ENCODE measurements around the gene SLC31A2.

Gene SLC31A2

DNA sequence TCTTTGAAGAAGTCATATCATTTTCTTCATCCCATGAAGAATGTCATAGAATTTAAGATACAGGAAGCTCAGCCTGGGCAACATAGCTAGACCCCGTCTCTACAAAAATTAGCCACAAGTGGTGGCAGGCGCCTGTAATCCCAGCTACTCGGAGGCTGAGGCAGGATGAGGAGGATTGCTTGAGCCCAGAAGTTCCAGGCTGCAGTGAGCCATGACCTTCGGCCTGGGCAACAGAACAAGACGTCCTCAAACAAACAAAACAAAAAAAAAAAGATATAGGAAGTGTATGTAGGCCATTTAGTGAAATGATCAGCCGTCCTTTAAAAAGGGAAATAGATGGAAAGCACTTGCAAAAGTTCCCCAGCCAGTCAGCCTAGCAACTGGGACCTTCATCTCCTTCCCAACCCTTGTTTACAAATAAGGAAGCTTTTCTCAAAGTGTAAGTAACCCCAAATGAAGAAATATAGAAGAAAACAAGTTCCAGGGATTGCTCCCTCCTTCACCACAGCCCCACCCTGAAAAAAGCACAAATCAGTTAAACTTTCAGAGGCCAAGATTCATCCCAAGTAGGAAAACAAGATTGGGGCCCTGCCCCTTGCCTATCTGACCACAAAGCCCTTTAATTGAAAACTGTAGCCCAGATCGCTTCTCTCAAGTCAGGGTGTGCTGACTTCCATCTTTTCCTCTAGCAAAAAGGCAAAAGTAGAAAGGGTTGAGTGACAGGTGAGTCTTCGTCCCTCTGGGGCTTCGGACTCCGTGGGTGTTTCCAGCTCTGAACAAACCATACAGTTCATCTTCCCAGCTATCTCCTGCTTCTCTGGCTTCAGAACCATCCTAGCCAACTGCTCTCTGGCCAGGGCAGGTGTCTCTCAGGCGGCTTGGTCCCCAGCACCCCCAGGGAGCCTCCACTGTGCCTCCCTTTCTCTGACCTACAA lies 1.2 kb downstream of the SLC31A2 start:
- no peak for DNase-seq

- no peak for DNase-seq
These were observed 1.9 kb downstream of the SLC31A2 start for GRCh38 chr9:113152699-113153098.

GRCh38 chr9:113153599-113153998 lies 2.8 kb downstream of the SLC31A2 start:
- DNase-seq: no peak

- DNase-seq: no peak
These were observed 3.7 kb downstream of the SLC31A2 start for GRCh38 chr9:113154471-113154870.

GRCh38 chr9:113154946-113155345 lies 4.1 kb downstream of the SLC31A2 start:
- no peak for DNase-seq

- DNase-seq: no peak
These were observed 5.2 kb downstream of the SLC31A2 start for GRCh38 chr9:113155911-113156588.

DNA sequence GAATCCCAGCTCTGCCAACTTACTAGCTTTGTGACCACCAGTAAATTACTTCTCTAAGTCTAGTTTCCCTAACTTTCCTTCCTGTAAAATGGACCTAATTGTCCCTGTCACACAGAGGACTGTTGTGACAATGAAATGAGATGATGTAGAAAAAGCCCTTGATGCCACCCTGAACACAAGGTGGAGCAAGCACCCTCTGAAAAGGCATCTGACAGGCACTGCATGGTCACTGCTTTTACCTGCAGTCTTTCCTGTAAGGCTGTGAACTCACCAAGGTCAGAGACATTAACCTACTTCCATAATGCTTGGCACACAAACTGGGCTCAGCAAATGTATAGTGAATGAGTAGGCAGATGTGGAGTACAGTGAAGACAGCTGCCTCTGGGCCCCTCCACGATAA lies 6.1 kb downstream of the SLC31A2 start:
- no peak for DNase-seq

- no peak for DNase-seq
These were observed 7.6 kb downstream of the SLC31A2 start for GRCh38 chr9:113158446-113158845.

DNA sequence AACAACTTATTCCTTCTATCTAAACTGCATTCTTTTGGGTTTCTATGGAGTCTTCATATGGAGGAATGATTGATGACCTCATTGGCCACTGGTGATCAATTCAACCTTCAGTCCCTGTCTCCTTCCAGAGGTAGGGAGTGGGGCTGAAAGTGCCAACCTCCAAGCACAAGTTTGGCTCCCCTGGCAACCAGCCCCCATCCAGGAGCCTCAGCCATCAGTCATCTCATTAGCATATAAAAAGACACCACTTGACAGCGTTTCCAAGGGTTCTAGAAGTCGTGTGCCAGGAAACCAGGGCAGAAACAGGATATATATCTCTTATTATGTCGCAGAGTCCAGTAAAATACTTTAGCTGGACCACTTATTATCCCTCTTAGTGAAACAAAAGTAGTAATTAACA lies 9.8 kb downstream of the SLC31A2 start:
- peak; percentile 31 for DNase-seq

DNA sequence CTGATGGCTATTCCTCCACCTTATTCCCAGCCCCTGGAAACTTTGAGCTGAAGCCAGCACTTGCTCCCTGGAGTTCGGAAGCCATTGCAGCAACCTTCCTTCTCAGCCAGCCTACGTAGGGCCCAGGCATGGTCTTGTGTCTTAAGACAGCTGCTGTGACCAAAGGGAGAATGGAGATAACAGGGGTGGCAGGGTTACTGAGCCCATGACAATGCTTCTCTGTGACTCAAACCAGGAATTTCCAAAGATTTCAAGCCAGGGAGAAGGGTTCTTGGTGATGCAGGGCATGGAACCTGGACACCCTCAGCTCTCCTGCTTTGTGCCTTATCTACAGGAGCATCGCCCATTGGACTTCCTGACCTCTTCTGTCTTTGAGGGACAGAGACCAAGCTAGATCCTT lies 12.2 kb downstream of the SLC31A2 start:
- DNase-seq: no peak

GRCh38 chr9:113164536-113165300 lies 13.9 kb downstream of the SLC31A2 start:
- DNase-seq: no peak

DNA sequence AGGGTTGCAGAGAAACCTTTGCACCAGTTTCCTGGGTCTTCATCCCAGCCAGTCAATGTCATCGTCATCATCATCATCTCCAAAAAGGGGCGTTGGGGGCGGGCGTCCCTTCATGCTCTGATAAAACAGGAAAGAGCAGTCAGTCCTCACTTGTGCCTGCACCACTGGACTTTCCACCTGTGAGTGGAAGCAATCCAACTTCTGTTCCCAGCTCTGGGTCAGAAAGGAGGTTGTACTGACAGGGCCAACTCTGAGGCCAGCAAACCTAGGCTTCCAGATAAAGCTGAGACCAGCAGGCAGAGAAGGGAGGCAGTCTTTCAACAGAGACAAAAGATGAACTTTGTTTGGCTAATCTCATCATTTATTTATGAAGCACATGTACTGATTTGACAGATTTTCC lies 15.2 kb downstream of the SLC31A2 start:
- no peak for DNase-seq

GRCh38 chr9:113168809-113169208 lies 18.0 kb downstream of the SLC31A2 start:
- no peak for DNase-seq

DNA sequence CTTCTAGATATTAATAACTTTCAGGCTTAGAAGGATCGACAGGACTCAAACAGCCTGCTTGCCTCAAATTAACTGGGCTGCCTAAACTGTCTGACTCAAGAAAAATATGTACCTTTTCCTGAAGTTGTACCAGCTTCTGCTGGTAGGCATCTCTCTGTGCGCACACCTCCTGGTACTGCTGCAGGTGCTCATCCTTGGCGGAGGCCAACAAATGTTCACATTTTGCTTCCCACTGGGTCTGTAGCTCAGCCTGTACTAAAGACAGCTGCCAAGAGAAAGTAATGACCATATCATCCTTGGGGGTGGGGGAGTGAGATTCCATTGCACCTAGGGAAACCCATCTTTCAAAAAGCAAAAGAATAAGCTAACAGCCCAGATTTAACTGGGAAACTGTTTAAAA lies 22.5 kb downstream of the SLC31A2 start:
- DNase-seq: no peak

DNA sequence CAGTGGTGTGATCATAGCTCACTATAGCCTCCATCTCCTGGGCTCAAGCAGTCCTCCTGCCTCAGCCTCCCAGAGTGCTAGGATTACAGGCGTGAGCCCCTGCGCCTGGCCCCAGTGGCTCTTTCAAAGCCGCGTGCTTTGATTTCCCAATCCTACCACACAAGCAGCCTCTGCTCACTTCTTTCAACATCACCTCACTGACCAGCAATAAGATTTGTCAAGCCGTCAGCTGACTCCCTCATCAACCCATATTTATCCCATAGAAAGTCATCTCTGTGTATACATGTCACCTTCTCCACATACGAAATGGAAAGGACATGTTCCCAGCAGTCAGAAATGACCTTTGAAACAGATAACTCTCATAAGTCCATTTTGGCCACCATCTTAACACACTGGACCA lies 26.0 kb downstream of the SLC31A2 start:
- no peak for DNase-seq

DNA sequence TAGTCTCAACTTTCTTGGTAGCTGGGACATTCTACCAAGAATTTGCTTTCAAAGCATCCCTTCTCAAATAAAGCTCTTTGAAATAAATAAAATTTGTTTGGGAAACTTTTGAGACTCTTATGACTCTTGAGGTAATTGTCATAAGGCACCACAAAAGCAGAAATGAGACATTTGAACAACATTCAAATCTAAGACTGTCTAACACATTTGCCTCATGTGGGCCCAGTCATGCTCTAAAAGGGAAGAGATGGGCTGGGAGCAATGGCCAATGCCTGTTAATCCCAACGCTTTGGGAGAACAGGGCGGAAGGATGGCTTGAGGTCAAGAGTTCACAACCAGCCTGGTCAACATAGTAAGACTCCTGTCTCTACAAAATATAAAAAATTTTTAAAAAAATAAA lies 26.4 kb downstream of the SLC31A2 start:
- no peak for DNase-seq

DNA sequence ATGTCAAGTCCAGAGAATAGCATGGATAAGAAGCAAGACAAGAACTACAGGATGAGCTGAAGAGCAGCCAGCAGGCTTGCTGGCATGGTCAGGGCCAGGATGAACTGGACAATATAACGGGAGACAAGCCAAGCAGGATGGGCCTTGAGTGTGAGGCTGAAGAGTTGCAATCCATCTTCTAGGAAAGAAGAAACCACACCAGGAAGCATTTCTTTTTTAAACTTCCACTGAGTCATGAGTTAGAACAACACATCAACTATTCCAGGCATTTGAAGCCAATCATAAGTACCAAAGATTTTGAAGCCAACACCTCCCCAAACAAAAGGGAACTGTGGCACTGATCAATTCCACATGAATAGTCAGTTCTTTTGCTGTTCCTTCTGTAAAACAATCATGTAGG lies 27.3 kb downstream of the SLC31A2 start:
- DNase-seq: no peak

- no peak for DNase-seq
These were observed 29.0 kb downstream of the SLC31A2 start for GRCh38 chr9:113179839-113180238.

DNA sequence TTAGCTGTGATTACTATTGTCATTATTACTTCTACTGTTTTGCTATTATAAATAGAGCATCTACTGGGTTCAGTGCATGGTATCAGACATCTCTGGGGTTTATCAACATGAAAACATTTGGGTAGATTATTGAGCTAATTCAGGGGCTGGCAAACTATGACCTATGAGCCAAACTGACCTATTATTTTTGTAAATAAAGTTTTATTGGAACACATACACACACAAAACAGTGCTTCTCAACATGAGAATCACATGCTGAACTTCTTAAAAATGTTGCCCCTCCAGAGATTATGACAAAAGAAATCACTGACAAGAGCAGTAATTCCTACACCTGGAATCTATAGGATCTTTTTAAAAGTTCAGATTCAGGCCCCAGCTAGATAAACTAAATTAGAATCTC lies 30.4 kb downstream of the SLC31A2 start:
- DNase-seq: no peak

DNA sequence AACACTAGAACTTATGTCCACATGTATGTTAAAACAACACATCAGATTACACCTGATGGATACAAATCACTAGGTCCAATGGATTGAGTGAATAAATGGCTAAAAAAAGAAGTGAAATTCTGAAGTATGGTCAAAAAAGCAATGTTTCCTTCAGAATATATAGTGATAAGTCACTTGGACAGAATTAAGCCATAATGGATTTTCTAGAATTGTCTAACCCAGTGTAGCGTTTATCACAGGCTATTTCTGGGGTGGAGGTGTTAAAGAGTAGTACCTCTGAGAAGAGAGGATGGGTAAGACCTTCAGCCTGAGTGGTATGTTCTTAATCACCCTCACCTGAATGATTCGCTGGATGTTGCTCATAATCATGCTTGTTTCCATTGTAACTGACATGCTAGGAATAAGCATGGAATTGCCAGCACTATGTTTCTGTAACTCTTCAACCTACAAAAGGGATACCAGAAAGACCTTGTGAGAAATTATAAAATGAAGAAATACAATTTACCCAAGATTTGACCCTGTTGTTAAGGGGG lies 33.2 kb downstream of the SLC31A2 start:
- no peak for DNase-seq

- no peak for DNase-seq
These were observed 33.7 kb downstream of the SLC31A2 start for GRCh38 chr9:113184539-113184938.

- no peak for DNase-seq
These were observed 34.5 kb downstream of the SLC31A2 start for GRCh38 chr9:113185271-113185670.

DNA sequence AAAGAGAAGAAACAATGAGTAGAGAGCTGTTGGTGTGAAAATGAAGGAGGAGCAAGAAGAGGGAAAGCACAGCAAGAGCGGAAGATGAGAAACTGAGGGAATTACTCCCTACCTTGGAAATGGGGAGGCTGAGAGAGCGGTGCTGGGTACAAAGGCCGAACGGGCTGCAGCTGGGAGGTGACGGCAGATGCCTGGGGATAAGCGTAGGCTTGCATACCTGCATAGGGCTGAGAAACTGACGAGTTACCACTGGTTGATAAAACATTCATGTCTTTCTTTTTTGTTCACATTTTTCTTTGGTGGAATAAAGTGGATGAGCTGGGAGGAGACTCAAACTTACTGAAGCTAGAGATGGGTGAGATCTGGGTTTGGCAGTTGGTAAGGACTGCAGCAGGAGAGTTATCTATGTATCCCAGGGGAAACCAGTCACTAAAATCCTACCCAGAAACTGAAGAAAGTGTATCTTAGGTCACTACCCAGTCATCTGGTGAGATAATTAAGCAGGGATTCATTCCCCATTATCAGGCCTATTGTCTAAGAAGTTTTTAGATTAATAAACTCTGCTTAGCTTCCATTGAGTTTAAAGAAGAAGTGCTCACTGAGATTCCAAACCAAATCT lies 35.4 kb downstream of the SLC31A2 start:
- no peak for DNase-seq
